Retinal pigment epithelial cell (primary cell): ENCODE data around the gene HLA-A.
A peak's percentile ranks its signal among the peaks of the same experiment; 100 is the strongest.
"Not testable (repeated sequence)": the region's sequence is repeated elsewhere in the genome, so short reads cannot be mapped to it uniquely, and the experiment has no call there.

Source experiments
- DNase-seq: peaks from one replicate; pipeline ENCODE4 v3.0.0-alpha.2; 2010; ENCODE audit warnings: low read depth
- H3K4me3 ChIP-seq: 2 replicates; pipeline ENCODE4 v1.5.1; 2011; ENCODE audit warnings: mild to moderate bottlenecking, low read length, control low read depth, moderate library complexity
- TF ChIP-seq, protein P1 (sequence below): conservative IDR thresholded peaks from 2 replicates; pipeline ENCODE4 v1.5.1; 2011; ENCODE audit warnings: low read depth, low read length, control low read depth, inconsistent platforms

Gene HLA-A

GRCh38 chr6:29925321-29925720 is 17.0 kb upstream of the HLA-A start:
- TF ChIP-seq, protein P1, sequence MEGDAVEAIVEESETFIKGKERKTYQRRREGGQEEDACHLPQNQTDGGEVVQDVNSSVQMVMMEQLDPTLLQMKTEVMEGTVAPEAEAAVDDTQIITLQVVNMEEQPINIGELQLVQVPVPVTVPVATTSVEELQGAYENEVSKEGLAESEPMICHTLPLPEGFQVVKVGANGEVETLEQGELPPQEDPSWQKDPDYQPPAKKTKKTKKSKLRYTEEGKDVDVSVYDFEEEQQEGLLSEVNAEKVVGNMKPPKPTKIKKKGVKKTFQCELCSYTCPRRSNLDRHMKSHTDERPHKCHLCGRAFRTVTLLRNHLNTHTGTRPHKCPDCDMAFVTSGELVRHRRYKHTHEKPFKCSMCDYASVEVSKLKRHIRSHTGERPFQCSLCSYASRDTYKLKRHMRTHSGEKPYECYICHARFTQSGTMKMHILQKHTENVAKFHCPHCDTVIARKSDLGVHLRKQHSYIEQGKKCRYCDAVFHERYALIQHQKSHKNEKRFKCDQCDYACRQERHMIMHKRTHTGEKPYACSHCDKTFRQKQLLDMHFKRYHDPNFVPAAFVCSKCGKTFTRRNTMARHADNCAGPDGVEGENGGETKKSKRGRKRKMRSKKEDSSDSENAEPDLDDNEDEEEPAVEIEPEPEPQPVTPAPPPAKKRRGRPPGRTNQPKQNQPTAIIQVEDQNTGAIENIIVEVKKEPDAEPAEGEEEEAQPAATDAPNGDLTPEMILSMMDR = no peak
- H3K4me3 ChIP-seq = no peak overlapping the region
- DNase-seq = no peak

- no peak overlapping the region for H3K4me3 ChIP-seq
- TF ChIP-seq, protein P1 = no peak
- DNase-seq = no peak
These were observed 16.5 kb upstream of the HLA-A start for GRCh38 chr6:29925727-29926412.

GRCh38 chr6:29926413-29927274 is 15.7 kb upstream of the HLA-A start:
- peak overlapping the region; percentile 46 for H3K4me3 ChIP-seq
- no peak for DNase-seq
- TF ChIP-seq, protein P1 = no peak

DNA sequence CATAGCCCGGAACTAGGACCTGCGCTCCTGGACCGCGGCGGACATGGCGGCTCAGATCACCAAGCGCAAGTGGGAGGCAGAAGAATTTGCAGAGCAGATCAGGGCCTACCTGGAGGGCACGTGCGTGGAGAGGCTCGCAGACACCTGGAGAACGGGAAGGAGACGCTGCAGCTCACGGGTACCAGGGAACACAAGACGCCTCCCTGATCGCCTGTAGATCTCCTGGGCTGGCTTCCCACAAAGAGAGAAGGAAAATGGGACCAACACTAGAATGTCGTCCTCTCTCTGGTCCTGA is 15.1 kb upstream of the HLA-A start:
- no peak for DNase-seq
- TF ChIP-seq, protein P1 = no peak
- H3K4me3 ChIP-seq = peak overlapping the region; percentile 46

GRCh38 chr6:29927841-29928388 is 14.4 kb upstream of the HLA-A start:
- TF ChIP-seq, protein P1 = no peak
- no peak for DNase-seq
- H3K4me3 ChIP-seq = no peak overlapping the region

GRCh38 chr6:29930047-29930446 is 12.3 kb upstream of the HLA-A start:
- H3K4me3 ChIP-seq = not testable (repeated sequence)

GRCh38 chr6:29933955-29934354 is 8.4 kb upstream of the HLA-A start:
- DNase-seq = no peak
- no peak overlapping the region for H3K4me3 ChIP-seq
- TF ChIP-seq, protein P1 = no peak

More at GRCh38 chr6:29930047-29930446, 12.3 kb upstream of the HLA-A start:
- not testable (repeated sequence) for DNase-seq
